Measurements from ENCODE around the gene ADAM12.

The ADAM12 gene

DNA sequence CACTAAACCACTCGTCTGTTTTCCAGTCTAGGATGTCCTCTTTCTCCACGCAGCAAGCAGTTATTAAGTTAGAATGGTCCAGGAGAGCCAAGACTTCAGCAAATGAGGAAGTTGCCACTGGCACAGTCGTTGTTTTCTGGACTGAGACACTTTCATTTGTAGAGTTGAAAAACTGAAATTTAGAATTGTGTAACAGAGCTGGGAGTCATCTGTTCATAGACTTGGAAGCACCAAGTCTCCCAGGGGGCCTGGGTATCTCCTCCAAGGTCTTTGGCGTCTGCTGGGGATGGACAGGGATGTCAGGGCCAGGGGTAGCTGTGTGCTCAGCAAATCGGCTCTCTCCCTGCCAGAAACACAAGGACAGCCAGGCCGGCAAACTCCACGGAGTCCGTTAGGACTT lies 283.5 kb downstream of the ADAM12 start:
- no peak for DNase-seq

DNA sequence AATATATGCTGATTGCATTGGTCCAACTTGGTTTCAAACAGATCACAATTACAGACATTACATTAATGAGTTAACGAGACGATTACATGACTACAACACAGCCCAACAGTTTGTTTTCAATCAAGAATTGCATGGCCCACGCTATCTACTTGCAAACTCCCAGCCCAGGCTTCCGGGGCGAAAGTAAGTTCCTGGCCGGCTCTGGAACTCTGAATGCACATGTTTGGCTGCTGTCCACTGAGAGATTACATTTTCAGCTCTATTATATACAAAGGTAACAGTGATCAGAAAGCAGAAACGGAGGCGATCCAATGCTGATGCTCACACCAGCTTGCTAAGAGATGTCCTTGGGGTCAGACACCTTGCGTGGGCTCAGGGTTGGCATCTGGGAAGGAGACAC lies 285.6 kb downstream of the ADAM12 start:
- DNase-seq: no peak

DNA sequence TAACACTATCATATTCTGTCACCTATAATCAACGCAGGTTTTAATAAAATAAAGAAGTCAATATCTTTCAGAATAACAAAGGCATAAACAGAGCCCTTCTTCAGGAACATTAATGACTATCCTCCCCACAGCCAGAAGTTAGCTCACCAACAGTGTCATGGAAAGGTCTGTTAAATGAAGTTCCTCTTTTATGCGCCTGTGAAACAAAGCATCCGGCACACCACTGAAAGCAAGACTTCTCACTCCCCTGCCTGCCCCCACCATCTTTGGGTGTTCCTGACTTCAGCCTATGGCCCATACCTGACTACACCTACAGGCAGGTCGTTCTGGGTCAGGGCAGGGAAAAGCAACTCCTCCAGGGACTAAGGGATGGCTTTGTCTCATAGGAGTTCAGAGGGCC lies 286.5 kb downstream of the ADAM12 start:
- no peak for DNase-seq

DNA sequence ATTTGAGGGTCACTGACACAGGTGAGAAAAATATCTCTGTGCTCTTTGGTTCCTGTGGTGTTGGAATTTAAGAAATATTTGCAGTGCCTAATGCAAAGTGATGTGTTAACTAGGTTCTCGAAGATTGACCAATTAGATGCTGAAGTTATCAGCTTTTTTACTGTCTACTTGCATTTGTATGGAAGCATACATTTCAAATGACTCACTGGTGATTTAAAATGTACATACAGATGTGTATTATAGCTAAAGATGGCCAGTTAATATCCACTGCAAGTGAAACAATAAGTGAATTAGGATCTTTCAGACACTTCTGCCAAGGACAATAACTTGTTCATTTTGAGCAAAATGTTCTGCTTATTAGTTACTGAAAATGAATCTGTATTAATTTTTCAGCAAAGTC lies 287.0 kb downstream of the ADAM12 start:
- DNase-seq: no peak

DNA sequence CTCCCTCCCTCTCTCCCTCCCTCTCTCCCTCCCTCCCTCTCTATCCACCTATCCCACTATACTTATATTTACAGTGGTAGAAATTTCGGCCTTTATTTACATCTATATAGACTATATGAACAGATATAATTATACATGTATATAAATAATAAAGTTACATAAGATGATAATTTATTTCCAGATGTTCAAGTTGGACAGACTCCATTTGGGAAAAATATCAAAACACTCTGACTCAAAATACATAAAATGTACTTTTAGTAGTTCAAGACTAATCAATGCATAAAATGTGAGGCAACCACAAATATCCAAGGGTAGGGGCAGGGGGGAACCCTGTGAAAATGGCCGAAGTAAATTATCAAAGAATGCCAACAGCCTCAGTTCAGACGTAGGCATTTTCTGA lies 288.9 kb downstream of the ADAM12 start:
- no peak for DNase-seq

DNA sequence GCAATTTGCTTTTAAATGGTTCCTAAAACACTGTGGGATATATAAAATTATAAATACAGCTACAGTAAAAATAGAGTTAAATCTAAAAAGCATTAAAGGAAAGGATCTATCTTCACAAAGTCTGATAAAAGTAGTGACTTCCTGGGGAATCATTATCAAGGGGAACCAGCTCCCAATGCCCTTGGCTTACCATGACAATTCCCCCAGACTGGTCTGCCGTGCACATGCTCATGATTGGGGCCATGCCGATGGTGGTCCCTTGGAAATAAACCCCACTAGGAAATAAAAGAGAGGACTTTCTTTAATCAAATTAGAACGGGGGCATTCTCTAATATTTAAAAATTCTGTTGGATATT lies 290.1 kb downstream of the ADAM12 start:
- DNase-seq: no peak

DNA sequence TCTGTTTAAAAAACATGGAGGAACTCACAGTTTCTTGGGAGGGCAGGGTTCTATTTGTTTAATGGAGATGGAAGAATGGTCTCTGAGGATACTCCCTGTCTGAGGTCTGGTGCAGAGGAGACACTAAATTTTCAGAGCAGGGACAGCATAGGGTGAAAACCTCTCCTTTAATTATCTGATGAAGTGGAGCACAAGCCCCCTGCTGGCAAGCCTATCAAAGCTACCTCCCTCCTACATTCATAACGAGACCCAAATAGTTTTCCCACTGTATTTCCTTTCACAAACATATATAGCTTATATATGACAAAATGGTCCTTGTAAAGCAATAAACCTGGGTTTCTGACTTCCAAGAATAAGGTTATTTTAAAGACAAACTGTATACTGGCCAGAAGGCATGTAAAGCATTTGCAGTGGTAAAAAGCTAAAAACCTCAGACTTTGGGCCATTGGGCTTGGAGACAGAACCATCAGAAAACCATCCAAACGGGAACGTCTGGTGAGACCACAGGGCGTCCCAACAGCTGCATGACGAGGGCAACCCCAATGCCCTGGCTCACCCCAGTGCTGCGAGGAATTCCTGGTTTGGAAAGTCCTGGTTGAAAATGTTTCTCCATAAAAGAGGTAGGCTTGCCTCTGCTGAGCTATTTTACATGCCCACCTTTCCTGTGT lies 290.6 kb downstream of the ADAM12 start:
- DNase-seq: no peak

DNA sequence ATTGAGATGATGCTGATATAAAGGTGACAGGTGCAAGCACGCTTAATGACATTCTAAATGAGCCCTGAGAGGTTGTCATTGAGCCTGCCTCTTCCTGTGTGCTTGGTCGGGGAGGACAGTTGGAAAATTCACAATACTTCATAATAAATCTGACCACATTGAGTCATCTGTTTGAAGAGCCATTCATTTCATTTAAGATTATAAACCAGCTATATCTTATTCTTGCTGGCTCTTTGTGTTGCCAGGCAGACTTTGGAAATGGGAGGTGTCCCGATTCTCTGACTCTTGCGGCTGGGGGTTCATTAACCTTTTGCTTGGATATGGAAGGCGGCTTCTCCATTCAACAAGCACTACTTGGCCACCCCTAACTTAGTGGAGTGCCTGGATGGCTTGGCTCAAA lies 293.7 kb downstream of the ADAM12 start:
- no peak for DNase-seq

DNA sequence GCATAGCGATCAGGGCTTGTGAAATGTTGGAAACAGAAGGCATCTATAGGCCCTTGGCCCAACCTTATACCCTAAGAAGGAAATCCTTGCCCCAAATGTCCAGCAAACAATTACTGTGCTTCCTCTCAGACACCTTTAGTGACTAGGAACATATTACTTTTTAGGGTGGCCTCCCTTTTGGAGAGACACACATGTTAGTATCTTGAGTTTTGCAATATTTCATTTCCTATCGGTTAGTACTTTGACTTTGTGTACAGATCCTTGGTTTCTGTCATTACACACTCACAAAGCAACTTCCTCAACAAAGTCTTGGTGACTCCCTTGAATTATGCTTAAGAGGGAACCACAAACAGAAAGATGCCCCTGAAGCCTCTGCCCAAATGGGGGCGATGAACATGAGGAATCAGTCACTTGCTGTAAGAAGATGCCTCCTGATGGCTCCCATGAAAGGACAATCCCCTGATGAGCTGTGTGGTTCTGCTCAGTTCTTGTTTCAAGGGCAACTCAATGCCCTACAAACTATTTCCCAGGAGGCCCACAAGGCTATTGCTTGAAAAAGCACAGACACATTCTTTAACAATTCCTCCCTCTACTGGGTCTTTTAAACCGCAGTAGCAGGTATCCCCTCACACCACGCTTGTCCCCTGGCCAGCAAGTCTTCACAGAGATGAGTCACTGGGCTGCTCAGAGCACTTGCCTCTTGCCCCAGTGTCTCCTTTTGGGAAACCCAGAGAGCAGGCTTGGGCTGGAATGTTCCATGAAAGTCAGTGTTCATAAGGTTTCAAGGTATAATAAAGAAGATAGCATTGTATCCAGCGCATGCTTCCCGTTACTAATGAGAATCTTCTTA lies 295.7 kb downstream of the ADAM12 start:
- no peak for DNase-seq

DNA sequence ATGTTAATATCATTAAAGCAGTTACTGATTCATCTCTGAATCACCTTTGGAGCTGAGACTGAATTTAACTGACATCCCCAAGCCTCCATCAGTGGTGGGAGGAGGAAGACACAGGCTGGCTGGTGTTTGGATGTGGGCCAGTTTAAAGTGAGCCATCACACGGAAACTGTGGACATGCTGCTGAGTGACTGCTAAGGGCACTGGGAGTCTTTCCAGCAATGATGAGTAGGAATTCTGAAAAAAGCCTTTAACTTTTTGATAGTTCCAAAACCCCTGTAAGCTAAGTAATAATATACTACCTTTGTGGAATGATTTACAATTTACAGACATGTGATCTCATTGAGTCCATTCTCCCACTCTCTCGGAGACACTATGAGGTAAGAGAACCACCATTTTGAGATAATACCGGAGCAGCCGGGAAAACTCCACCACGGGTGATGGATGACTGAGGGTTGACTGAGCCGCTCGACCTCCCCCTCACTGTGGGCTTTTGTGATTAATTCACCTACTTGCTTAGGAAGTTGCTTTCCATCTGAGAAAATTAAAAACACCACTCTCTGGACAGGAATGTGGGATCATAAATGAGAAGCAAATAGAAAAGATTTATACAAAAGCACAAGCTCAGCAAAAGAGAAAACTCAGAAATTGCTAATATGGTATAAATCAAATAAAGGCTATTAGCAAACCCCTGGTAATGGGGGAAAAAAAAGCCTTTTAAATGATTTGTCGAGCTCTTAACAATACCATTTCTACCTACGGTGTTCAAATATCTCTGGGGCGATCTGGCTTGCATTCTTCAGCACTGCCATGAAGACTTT lies 297.2 kb downstream of the ADAM12 start:
- DNase-seq: no peak

DNA sequence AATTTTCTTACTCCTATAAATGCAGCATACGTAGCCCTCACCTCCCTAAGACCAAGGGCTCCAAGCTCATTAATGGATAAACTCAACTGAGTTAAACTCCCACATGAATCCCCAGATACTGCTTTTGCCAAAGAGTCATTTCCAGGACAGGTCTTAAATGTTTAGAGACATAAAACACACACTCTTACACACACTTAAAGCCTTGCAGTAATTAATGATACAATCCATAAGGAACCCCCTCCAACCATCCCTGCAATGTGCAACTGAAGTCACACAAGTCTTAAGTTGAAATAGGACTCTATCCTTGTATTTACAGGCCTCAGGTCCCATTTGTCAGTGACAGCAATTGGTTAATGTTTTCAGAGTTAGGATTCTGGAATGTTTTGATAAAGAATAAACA lies 297.8 kb downstream of the ADAM12 start:
- DNase-seq: no peak

DNA sequence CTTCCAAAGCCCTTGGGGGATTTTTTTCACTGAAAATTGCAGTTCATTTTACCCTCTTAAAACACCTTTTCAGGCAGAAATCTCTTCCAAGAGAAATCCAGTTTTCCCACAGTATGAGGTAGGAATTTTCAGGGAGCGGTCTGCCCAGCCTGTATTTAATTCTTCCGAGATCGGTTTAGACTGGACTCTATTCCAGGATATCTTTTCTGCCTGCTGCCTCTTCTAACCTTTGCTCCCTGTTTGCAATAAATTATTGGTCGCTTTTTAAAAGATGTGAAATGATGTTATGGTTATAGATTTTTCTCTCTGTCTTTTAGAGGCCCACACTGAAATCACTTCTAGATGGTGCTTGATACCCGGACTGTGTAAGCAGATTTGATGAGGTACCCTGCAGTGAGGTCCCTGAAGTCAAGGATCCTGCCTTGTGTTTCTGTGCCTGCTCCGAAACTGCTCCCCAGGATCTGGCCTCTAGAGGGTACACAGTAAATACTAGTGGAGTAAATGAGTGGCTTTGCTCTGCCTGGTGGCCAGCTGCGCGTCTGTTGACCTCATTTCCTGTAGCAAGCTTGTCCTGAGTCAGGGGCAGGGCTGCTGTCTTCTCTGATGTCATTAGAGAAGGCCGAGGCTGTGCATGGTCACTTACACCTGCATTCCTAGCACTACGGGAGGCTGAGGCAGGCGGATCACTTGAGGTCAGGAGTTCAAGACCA lies 300.3 kb downstream of the ADAM12 start:
- no peak for DNase-seq

DNA sequence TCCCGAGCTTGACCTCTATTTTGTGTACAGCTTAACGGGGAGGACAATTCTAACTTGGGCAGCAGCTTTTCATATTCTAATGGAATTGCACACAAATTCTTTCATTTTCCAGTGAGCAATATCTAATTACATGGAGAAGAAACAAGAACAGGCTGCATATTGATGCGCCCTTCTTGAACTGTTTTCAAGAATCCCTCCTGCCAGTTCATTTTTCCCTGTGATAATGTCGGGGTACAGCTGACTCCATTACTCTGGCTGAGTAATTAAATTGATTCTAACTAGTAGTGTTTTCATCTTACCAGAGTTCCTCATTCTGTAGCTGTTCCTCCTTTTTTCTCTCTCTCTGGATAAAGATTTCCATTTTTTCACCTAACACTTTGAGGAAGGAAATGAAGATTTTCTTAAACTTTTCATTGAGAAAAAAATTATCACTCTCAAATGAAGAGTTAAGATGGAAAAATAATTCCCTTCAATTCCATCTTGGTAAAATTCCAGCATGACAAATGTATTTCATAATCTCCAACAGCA lies 301.1 kb downstream of the ADAM12 start:
- DNase-seq: no peak

DNA sequence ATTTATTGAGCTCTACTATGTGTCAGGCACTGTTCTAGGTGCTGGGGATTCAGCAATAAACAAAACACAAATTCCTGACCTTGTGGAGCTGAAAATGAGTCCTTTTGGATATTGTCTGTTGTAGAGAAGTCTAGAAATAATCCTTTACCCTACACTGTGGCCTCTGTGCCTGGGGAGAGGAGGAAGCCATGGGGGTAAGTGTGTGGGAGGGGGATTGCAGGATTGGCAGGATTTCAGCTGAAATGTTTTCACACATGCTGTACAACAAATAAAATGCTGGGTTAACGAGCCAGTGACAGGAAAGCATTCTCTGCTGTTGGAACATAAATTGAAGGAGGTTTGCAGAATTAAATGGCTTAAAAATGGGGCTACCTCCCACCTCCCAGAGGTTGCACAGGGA lies 302.5 kb downstream of the ADAM12 start:
- no peak for DNase-seq

DNA sequence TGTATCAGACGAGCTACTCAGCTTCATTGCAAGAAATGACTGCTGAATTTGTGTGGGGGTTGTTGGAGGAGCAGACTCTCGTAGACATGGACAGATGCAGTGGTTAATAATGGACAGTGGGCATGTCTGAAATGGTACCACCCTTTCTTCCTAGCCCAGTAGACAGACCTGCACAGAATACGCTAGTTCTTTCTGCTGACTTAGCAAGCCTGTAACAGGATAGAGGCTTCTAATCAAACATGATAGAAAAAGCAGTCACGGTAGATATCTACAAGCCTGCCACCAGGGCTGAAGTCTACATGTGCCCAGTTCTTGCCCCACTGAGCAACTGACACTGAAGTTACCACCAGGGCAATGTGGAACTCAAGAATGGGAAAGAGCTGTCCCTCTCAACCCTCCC lies 303.9 kb downstream of the ADAM12 start:
- DNase-seq: no peak

DNA sequence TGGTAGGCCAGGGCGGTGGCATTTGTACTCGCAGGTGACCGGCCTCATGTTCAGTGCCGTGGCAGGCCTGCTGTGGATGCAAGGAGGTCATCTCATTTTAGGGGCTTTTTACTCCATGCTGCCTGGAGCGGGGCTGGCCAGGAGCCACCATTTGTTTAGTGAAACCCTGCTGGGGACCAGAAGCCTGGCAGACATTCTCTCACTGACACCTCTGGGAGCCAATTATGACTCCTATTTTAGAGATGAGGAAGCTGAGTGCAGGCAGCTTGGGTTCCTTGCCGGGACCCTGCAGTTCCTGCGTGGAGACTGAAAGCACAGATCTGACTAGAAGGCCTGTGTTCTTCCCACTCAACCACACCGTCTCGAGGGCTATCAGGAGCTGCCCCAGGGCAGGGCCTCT lies 305.3 kb downstream of the ADAM12 start:
- no peak for DNase-seq

DNA sequence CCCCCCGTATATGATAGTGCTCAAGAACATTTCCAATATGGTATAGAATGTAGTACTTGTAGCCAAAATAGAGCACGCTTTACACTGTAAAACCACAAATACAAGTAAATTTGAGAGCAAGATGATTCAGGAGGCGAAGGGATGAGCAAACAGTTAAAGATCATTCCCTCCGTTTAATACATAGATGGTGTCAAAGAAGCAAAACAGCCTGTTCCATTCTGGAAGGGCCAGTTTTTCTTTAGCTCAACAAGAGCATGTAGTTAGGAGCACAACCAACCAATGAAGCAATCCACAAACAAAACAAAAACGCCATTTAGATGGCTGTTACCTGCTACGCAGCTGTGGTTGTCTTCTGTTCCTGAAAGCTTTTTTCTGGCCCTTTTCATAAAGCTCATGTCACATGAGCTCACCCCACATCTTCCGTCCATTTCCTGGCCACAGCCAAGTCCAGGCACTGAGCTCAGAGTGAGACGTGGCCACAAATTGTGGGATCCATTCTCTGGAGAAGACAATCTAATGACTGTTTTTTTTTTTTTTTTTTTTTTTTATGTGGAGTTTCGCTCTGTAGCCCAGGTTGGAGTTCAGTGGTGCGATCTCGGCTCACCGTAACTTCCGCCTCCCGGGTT lies 306.3 kb downstream of the ADAM12 start:
- DNase-seq: no peak

DNA sequence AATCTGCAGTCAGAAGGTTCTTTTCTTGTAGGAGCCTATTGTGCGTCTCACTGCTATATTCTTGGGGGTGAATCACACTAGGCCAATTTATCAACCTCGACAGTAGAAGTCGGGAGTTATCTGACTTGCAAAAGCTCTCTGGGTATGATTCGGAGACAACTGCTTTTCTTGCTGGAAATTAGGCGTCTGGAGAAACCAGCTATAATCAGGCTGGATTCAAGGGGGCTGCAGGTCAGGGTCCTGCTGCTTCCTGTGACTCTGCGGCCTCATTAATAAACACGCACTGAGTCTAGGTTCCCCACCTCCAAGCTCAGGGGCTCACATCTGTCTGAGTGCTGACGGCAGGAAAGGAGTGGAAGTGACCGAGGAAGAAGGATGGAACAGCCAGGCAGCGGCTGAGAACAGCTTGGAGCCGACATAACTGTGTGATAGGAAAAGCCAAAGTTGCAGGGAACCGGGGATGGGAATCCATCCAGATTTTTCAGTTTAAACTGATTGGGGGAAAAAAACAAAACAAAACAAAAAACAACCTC lies 307.3 kb downstream of the ADAM12 start:
- no peak for DNase-seq

DNA sequence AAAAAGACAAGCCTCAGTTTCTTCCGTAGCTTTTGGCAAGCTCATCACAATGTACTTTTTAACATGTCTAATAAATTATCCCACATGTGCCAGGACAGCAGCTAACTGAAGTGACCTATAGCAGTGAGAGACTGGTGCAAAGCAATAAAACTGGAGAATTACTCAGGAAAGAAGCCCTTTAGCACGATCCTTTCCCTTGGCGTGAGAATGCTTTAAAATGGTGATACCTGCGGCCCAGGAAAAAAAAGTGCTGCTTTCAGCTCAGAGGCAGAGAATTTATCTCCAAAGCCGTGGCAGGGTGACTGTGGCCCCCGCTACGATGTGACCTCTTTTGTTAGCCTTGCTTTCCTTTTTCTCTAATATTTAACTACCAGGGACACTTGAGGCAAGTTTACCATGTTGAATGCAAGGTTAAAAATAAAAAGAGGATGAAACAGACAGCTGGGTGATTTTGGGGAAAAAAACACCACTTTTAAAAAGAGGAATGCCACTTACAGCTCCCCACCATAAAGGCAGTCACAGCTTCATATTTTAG lies 307.9 kb downstream of the ADAM12 start:
- DNase-seq: no peak

DNA sequence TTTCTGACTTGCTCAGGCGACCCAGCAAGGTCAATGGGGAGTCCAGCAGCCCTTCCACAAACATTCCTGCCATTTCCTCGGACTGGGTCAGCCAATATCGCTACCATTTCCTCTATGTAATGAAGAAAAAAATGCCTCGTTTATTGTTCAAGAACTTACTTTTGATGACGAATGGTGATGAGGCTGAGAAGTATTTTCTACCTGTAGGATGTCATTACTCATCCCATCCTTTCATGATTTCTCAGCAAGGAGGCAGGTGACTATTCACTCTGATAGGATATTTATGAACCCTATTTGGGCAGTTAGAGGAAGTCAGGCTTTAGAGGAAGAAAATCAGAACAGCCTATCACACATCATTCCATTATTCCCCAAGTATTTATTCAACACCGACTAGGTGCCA lies 313.3 kb downstream of the ADAM12 start:
- DNase-seq: no peak

DNA sequence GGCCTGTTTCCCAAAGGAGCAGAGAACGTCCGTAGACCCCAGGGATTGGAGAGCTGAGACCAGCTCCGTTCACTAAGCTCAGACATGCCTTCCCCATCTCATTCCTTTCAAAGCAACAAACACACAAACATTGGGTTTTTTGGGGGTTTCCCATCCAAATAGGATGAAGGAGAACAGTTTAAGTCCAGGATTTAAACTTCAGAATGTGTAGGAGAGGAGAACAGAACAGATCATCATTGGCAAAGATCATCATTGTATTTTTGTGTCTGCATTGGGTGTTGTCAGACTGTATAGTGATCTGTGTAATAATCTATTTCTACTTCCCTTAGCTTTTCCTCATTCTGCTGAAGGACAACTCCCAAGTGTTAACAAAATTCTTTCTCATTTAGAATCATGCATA lies 314.0 kb downstream of the ADAM12 start:
- DNase-seq: no peak

DNA sequence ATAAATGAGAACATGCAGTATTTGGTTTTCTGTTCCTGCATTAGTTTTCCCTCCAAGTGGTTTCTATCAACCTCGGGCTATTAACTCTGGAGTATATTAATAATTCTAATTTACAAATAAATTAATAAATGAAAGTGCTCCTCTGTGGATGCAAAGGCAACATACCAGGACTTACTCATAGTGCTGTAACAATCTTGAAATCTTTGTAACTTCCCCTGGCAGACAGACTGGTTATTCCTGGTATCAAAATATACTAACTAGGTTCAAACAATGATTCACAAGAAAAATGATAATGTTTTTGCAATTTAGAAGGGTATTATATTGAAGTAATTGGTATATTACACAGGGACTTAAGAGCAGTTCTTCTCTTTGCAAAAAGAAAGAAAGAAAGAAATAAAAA lies 314.7 kb downstream of the ADAM12 start:
- DNase-seq: no peak

All from NCI-H1436 treated with DMSO at 0.1 percent for 48 hours (cell line).